T-helper 1 cell treated with Interleukin-12 subunit alpha and Interleukin-12 subunit beta and Interleukin-4 antibody, amounts not matched to agents 30 μg/mL and 1 μg/mL, for 36 hours (primary cell): ENCODE measurements around the gene GTF3A.
"Not testable (repeated sequence)": the region's sequence is repeated elsewhere in the genome, so short reads cannot be mapped to it uniquely, and the experiment has no call there.

Experiments
- H3K27ac Mint-ChIP-seq: one replicate; pipeline ENCODE4 v1.8.0; 2021; ENCODE audit warnings: mild to moderate bottlenecking, mixed read lengths
- H3K27me3 Mint-ChIP-seq: one replicate; pipeline ENCODE4 v1.8.0; 2021; ENCODE audit warnings: low read depth, mixed read lengths
- H3K36me3 Mint-ChIP-seq: one replicate; pipeline ENCODE4 v1.8.0; 2021; ENCODE audit warnings: low read depth, mixed read lengths
- H3K4me1 Mint-ChIP-seq: one replicate; pipeline ENCODE4 v1.8.0; 2021; ENCODE audit warnings: low read depth, mixed read lengths
- H3K4me3 Mint-ChIP-seq: one replicate; pipeline ENCODE4 v1.8.0; 2021; ENCODE audit warnings: mild to moderate bottlenecking, moderate library complexity, mixed read lengths
- H3K9me3 Mint-ChIP-seq: one replicate; pipeline ENCODE4 v1.8.0; 2021; ENCODE audit warnings: mixed read lengths

Gene GTF3A

DNA sequence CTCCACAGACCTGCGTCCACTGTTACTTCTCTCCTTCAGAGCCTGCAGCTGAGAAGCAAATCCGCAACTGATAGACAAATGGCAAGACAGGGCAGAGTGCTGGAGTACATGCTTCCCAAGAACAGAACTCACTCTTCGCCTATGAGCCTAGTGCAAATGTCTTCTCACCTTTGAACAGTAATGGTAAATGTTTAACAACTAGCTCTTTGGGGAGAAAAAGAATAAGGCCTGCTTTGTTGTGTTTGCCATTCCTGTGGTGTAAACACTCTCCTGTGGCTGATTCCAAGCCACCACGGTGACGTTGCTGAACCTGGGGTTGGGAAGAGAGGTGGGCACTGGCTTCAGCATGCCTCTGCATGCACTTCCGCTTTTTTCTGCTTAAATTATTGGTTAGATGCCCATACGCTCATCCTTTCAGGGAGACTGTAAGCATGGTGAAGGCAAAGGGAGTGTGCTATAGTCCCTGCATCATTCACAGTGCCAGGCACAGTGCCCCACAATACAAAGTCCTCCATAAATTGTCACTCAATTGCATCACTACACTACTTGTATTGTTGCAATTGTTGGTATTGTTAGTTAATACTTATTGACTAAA, 28.1 kb upstream of the GTF3A start:
- Mint-ChIP-seq H3K4me1 (no peaks in the 10 kb centered on the region), H3K36me3 (no peaks in the 10 kb centered on the region), H3K9me3 (no peaks in the 10 kb centered on the region), H3K27me3 (peaks cover 17% of the 10 kb centered on the region), H3K4me3 (no peak overlapping the region), H3K27ac (no peak overlapping the region)

DNA sequence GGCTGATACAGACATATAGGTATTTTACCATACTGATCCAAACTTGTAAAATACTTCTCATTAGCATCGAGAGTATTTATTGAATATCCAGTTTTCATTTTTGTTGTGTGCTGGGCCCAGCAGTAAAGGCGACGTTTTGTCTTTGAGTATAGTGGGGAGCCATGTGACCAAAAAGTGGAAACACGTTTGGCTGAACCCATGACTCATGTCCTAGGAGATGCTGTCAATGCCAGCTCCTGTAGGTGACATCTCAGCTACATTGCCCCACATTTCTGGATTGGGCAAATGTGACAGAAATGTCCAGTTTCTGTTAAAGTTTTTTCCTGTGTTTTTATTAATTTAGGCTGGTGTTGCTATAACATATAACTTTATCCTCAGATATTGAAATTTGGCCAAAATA, 26.1 kb upstream of the GTF3A start:
- H3K27ac Mint-ChIP-seq: no peak overlapping the region
- H3K27me3 Mint-ChIP-seq: peaks cover 13% of the 10 kb centered on the region
- H3K4me3 Mint-ChIP-seq: no peak overlapping the region
- H3K36me3 Mint-ChIP-seq: no peaks in the 10 kb centered on the region
- H3K4me1 Mint-ChIP-seq: no peaks in the 10 kb centered on the region
- no peaks in the 10 kb centered on the region for H3K9me3 Mint-ChIP-seq

DNA sequence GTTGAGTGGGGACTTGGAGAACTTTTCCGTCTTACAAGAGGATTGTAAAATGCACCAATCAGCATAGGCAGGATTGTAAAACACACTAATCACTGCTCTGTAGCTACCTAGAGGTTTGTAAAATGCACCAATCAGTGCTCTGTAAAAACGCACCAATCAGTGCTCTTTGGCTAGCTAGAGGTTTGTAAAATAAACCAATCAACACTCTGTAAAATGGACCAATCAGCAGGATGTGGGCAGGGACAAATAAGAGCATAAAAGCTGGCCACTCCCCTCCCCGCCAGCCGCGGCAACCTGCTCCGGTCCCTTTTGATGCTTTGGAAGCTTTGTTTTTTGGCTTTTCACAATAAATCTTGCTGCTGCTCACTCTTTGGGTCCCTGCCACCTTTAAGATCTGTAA, 24.0 kb upstream of the GTF3A start:
- H3K36me3 Mint-ChIP-seq, H3K4me1 Mint-ChIP-seq, H3K27me3 Mint-ChIP-seq, H3K9me3 Mint-ChIP-seq, H3K27ac Mint-ChIP-seq, H3K4me3 Mint-ChIP-seq: not testable (repeated sequence)

DNA sequence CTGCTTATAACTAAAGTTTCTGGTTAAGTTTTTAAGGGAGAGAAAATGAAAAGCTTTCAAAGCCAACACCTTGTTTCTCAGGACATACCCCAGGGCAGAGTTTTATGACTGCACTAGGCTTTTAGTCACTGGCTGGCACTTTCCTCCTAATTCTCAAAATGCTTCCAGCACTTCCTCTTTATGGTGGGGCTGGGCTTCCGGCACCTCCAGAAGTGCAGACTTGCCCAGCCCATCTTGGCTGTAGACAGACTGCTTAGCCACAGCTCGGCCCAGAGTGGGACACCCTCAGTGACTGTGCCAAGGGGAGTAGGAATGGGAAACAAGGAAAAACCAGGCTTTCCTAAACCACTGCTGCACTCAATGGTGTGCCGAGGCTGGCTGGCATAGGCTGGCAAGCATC, 23.2 kb upstream of the GTF3A start:
- Mint-ChIP-seq H3K27me3 (no peaks in the 10 kb centered on the region), H3K36me3 (no peaks in the 10 kb centered on the region), H3K27ac (no peak overlapping the region), H3K4me1 (no peaks in the 10 kb centered on the region), H3K9me3 (no peaks in the 10 kb centered on the region), H3K4me3 (no peak overlapping the region)

DNA sequence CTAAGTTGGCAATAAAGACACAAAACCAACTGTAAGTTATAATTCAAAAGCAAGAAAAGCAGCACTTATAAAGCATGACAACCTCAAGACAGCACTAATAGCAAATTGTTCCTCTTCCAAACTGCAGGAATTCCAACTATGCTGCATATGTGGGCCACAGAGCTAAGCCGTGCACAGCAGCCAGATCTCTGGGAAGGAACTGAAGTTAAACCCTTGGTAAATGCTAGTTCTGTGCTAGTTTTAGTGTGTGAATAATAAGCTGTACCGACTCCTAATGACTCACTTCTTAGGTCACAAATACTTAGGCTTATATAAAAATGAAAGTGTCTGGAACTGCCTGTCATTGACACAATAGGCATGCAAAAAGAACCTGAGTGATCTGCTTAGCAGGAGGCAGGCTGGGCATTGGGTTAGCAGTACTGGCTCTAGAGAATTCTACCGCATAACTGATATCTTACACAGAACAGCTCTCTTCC, 21.2 kb upstream of the GTF3A start:
- Mint-ChIP-seq H3K36me3 (no peaks in the 10 kb centered on the region), H3K27me3 (peaks cover 10% of the 10 kb centered on the region)

DNA sequence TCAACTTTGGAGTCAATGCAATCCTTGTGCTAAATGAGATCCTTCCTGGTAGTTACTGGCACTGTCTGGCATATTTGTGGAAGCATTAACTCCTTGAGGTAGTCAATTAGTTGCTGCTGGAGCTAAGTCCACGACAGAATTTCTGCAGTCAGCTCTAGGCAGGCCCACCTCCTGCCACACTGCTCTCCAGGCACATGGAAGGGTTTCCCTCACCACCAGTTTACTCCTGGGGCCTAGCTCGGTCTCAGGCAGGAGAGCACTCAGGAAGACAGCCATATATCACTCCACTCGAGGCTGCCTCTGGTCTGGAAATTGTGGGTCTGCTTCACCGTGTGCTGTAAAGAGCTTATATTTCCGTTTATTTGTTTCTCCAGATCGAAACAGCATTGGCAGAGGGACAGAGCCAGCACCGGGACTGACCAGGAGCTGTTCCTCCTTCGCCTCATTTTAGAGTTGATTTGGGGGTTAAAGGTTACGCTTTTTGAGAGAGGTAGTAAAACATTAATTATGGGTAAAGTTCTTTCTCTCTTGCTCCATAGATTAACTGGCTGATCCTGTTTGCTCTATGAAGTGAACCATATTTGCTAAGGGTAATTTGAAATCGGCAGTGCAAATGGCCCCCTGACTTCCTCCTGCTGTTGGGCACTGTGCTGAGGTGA, 20.6 kb upstream of the GTF3A start:
- Mint-ChIP-seq H3K9me3 (no peaks in the 10 kb centered on the region), H3K27me3 (peaks cover 16% of the 10 kb centered on the region), H3K27ac (no peak overlapping the region), H3K36me3 (no peaks in the 10 kb centered on the region), H3K4me3 (no peak overlapping the region), H3K4me1 (peaks cover 3% of the 10 kb centered on the region)

More for the DNA sequence above, 21.2 kb upstream of the GTF3A start:
- H3K4me1 Mint-ChIP-seq: peaks cover 3% of the 10 kb centered on the region
- H3K27ac Mint-ChIP-seq: no peak overlapping the region
- H3K4me3 Mint-ChIP-seq: no peak overlapping the region
- no peaks in the 10 kb centered on the region for H3K9me3 Mint-ChIP-seq

DNA sequence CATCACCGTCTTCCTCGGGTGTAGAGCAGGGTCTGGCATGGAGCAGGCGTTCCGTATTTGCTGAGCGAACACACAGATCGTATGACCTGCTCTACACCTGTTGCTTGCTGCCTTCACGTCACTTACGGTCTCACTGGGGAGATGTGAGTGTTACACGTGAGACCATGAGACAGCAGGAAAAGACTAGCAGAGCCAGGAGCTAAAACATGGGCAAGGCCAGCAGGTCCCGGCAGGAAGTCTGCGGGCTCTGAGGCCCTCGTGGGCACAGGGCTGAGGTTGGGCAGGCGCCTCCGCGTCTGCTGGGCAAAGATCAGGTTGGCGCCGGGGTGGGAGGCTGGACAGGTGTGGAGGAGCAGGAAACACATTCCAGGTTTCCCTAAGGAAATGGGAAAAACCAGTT, 19.7 kb upstream of the GTF3A start:
- Mint-ChIP-seq H3K27me3 (peaks cover 22% of the 10 kb centered on the region), H3K4me3 (no peak overlapping the region), H3K36me3 (no peaks in the 10 kb centered on the region), H3K9me3 (no peaks in the 10 kb centered on the region), H3K4me1 (peaks cover 3% of the 10 kb centered on the region), H3K27ac (no peak overlapping the region)

DNA sequence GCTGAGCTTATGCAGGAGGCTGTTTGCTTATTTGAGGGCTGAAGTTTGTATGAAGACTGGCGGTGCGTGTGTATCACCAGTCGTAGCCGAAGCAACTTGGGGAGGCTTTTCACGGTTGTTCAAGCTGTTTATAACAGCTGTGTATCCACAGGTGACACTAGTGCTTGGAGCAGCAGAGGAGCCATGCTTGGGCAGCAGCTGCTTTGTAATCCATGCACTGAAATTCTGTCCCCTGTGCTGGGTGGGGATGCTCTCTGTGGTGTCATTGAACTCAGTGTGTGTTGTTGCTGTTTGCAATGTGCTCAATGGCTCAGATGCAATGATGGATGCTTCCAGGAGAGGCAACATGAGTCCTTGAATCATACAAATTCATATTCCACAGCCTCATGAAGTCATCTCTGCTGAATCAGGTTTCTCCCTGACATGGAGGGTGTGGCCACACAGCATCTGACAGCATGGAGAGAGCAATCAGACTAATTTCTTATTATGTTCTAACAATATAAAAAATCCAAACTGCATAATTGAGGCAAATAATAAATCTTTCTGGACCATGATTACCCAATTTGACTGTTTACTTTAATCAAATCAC, 18.8 kb upstream of the GTF3A start:
- H3K9me3 Mint-ChIP-seq: no peaks in the 10 kb centered on the region
- peaks cover 29% of the 10 kb centered on the region for H3K27me3 Mint-ChIP-seq
- H3K4me3 Mint-ChIP-seq: no peak overlapping the region
- H3K4me1 Mint-ChIP-seq: peaks cover 3% of the 10 kb centered on the region
- no peak overlapping the region for H3K27ac Mint-ChIP-seq
- no peaks in the 10 kb centered on the region for H3K36me3 Mint-ChIP-seq

DNA sequence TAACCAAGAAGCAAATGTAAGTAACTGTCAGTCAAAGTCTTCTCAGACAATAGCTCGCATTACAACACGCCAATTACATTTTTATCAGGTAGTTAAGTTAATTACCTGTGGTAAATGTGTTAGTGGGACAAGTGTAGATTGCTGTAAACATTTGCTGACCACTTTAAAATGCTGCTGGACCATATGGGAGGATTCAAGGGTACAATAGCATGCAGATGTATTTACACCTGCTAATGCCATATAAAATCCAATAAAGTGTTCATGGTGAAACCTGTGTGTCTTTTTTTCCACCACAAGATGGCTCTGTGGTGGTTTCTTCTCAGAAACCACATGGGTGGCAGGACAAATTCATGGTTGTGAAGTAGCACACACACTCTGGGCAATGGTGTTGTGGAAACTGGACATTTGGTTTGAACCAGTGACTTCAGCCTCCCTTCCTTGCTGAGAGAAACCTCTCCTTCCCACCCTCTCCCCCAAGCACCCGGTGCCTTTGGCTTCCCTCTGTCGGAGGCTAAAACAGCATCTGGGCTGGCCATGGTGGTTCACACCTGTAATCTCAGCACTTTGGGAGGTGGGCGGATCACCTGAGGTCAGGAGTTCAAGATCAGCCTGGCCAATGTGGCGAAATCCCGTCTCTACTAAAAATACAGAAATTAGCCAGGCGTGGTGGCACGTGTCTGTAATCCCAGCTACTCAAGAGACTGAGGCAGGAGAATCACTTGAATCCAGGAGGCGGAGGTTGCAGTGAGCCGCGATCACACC, 18.1 kb upstream of the GTF3A start:
- Mint-ChIP-seq H3K36me3 (no peaks in the 10 kb centered on the region), H3K27me3 (peaks cover 35% of the 10 kb centered on the region), H3K9me3 (no peaks in the 10 kb centered on the region), H3K4me1 (peaks cover 3% of the 10 kb centered on the region), H3K27ac (no peak overlapping the region), H3K4me3 (no peak overlapping the region)

DNA sequence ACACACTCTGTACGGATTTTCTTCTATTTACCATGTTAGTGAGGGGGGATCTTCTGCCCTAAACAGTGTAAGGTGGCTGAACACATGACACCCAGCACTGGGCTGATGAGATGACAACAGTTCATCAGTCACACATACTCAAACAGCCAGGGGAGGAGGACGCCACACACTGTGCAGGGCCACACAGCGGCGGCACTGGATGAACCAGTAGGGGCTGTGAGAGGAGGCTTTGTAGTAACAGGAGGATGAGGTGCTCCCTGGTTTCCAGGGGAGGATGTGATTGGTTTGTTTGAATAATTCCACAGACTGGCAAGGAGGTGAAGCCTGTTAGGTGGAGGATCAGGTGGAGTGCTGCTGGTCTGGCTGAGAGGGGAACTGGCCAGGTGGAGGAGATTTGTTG, 16.3 kb upstream of the GTF3A start:
- Mint-ChIP-seq H3K9me3 (no peaks in the 10 kb centered on the region), H3K4me3 (no peak overlapping the region), H3K27ac (no peak overlapping the region), H3K4me1 (peaks cover 3% of the 10 kb centered on the region), H3K36me3 (no peaks in the 10 kb centered on the region), H3K27me3 (peaks cover 48% of the 10 kb centered on the region)

DNA sequence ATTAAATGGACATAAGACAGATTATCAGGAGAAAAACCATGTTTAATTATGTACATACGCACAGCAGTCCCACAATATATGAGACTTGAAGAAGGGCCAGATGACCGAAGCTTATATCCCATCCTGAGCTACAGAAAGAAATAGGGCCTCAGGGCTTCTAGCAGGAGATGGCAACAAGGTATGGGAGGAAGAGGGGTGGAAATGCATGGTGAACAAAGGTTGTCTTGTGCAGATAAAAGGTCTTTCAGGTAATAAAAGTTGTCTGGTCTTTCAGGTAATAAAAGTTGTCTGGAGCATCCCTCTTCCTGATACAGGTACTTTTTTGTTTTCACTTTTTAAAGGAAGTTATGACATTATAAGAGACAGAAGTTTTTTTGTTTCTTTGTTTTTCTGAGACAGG, 15.4 kb upstream of the GTF3A start:
- Mint-ChIP-seq H3K36me3 (no peaks in the 10 kb centered on the region), H3K4me1 (peaks cover 3% of the 10 kb centered on the region), H3K27me3 (peaks cover 48% of the 10 kb centered on the region), H3K27ac (no peak overlapping the region), H3K9me3 (no peaks in the 10 kb centered on the region), H3K4me3 (no peak overlapping the region)

DNA sequence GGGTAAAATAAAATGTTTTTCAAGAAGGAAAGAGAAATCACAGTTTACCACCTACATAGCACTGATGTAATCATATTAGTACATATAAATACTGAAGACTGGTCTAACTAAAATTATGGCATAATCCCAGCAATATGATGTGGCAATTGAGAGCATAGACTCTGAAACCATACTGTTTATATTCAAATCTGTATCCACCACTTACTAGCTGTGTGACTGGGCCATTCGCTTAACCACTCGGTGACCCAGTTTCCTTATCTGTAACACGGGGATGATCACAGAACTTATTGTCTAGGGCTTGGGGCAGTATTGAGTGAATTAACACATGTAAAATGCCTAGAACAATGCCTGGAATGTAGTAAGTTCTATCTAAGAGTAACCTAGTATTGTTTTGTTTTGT, 13.1 kb upstream of the GTF3A start:
- Mint-ChIP-seq H3K4me1 (peaks cover 3% of the 10 kb centered on the region), H3K4me3 (no peak overlapping the region), H3K27ac (no peak overlapping the region), H3K27me3 (peaks cover 57% of the 10 kb centered on the region), H3K9me3 (no peaks in the 10 kb centered on the region), H3K36me3 (no peaks in the 10 kb centered on the region)

DNA sequence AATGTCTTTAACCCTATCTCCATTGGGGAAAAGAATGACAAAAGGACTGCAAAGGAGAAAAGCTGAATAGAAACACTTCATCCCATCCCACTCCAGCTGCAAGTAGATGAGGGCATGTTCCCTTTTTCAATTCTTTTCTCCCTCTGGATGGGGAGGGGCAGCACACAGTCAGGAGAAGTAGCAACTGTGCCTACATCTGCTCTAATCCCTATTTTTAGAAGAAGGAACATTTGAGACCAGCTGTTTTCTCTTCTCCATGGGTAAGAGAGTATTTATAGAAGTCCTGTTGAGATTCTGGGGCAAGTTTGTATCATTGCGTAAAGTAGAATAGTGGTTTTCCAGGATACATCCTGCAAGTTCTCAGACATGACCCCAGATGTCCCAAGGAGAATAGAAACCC, 9.3 kb upstream of the GTF3A start:
- H3K9me3 Mint-ChIP-seq: no peaks in the 10 kb centered on the region
- no peaks in the 10 kb centered on the region for H3K36me3 Mint-ChIP-seq
- no peak overlapping the region for H3K4me3 Mint-ChIP-seq
- H3K4me1 Mint-ChIP-seq: no peaks in the 10 kb centered on the region
- H3K27me3 Mint-ChIP-seq: peaks cover 30% of the 10 kb centered on the region
- no peak overlapping the region for H3K27ac Mint-ChIP-seq

DNA sequence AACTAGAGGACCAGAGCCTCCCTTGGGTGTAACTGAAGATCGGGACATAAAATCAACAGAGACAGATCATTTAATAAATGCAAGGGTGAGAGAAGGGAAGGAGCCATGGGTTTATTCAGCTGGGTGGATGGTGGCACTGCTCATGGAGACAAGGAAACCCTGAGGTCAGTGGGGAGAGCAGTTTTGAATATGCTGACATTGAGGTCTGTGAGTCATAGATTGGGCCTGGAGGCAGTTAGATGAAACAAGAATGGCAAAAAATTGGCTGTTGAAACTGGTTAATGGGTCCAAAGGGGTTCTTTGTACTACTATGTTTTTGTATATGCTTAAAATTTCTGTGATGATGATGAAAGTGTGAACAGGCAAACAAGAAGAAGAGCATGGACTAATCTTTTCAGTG, 5.1 kb upstream of the GTF3A start:
- no peaks in the 10 kb centered on the region for H3K9me3 Mint-ChIP-seq
- no peak overlapping the region for H3K4me3 Mint-ChIP-seq
- peaks cover 5% of the 10 kb centered on the region for H3K4me1 Mint-ChIP-seq
- peaks cover 6% of the 10 kb centered on the region for H3K27me3 Mint-ChIP-seq
- H3K27ac Mint-ChIP-seq: no peak overlapping the region
- no peaks in the 10 kb centered on the region for H3K36me3 Mint-ChIP-seq
